ENCODE data around the gene ABCB8. TPM values are rescaled to one million over a fixed set of nuclear protein-coding genes. Genes with fewer than 3 reads are reported as not detected.

Gene ABCB8
- total and polyA plus RNA-seq, 9 donors = 6.1 to 45.2 (median 26.3) TPM

- WGBS, 3 donors = 70 to 85% (median 79%) methylated on average over 5 of the region's 5 CpGs
- peaks cover 6% of the 10 kb centered on the region for H3K4me1 ChIP-seq (ENCODE audit: insufficient read depth)
- no peaks in the 10 kb centered on the region for H3K9me3 ChIP-seq
- no peak overlapping the region for H3K4me3 ChIP-seq
- no peak for TF ChIP-seq CTCF (IDR thresholded peaks at IDR 0.05)
- TF ChIP-seq POLR2A (IDR thresholded peaks at IDR 0.05) = no peak
- TF ChIP-seq EP300 (IDR thresholded peaks at IDR 0.05) = no peak
- H3K36me3 ChIP-seq = no peaks in the 10 kb centered on the region
- no peak overlapping the region for H3K27ac ChIP-seq
- no peak for DNase-seq
- intact Hi-C loops (cut with DNase I) = loop anchor here in 3 of 4 donors (5.0 to 10.0 kb wide), 2 partner anchors 54 to 99 kb away; no protein-coding TSS in a partner anchor
- no peaks in the 10 kb centered on the region for H3K27me3 ChIP-seq
Measured at GRCh38 chr7:151015967-151016366, 12.3 kb upstream of the ABCB8 start.

- WGBS, 3 donors = 75 to 84% (median 82%) methylated on average over 8 of the region's 8 CpGs
- TF ChIP-seq POLR2A (IDR thresholded peaks at IDR 0.05) = no peak
- TF ChIP-seq CTCF (IDR thresholded peaks at IDR 0.05) = no peak
- no peak for TF ChIP-seq EP300 (IDR thresholded peaks at IDR 0.05)
- H3K4me3 ChIP-seq = no peak overlapping the region
- no peaks in the 10 kb centered on the region for H3K27me3 ChIP-seq
- no peak overlapping the region for H3K27ac ChIP-seq
- no peak for DNase-seq
- H3K4me1 ChIP-seq (ENCODE audit: insufficient read depth) = peaks cover 6% of the 10 kb centered on the region
- H3K36me3 ChIP-seq = no peaks in the 10 kb centered on the region
- intact Hi-C loops (cut with DNase I) = loop anchor here in 3 of 4 donors (5.0 to 10.0 kb wide), 2 partner anchors 54 to 98 kb away; no protein-coding TSS in a partner anchor
- no peaks in the 10 kb centered on the region for H3K9me3 ChIP-seq
Measured at GRCh38 chr7:151016505-151016904, 11.7 kb upstream of the ABCB8 start.

GRCh38 chr7:151016942-151017341, 11.3 kb upstream of the ABCB8 start:
- DNase-seq = no peak
- WGBS, 3 donors = 82 to 88% (median 83%) methylated on average over 15 of the region's 15 CpGs
- Histone ChIP-seq H3K4me3 (no peak overlapping the region), H3K4me1 (ENCODE audit: insufficient read depth) (peaks cover 6% of the 10 kb centered on the region), H3K36me3 (no peaks in the 10 kb centered on the region), H3K27ac (no peak overlapping the region), H3K9me3 (no peaks in the 10 kb centered on the region), H3K27me3 (no peaks in the 10 kb centered on the region)
- TF ChIP-seq EP300 (IDR thresholded peaks at IDR 0.05) = no peak
- no peak for TF ChIP-seq POLR2A (IDR thresholded peaks at IDR 0.05)
- no peak for TF ChIP-seq CTCF (IDR thresholded peaks at IDR 0.05)
- intact Hi-C loops (cut with DNase I) = loop anchor here in 3 of 4 donors (5.0 to 10.0 kb wide), 2 partner anchors 55 to 98 kb away; no protein-coding TSS in a partner anchor

GRCh38 chr7:151017370-151017952, 10.8 kb upstream of the ABCB8 start:
- TF ChIP-seq POLR2A (IDR thresholded peaks at IDR 0.05) = no peak
- no peak for TF ChIP-seq EP300 (IDR thresholded peaks at IDR 0.05)
- no peak for TF ChIP-seq CTCF (IDR thresholded peaks at IDR 0.05)
- DNase-seq = peak in 1 of 5 donors; percentile 26
- Histone ChIP-seq H3K36me3 (no peaks in the 10 kb centered on the region), H3K27me3 (no peaks in the 10 kb centered on the region), H3K4me1 (ENCODE audit: insufficient read depth) (peaks cover 6% of the 10 kb centered on the region), H3K4me3 (no peak overlapping the region), H3K27ac (no peak overlapping the region), H3K9me3 (no peaks in the 10 kb centered on the region)
- 42 to 49% (median 47%) methylated on average over 13 of the region's 13 CpGs for WGBS, 3 donors
- intact Hi-C loops (cut with DNase I) = loop anchor here in 3 of 4 donors (5.0 to 10.0 kb wide), 2 partner anchors 55 to 97 kb away; no protein-coding TSS in a partner anchor
